Endothelial cell of umbilical vein (primary cell): ENCODE measurements around the gene THAP3. TPM values are rescaled to one million over a fixed set of nuclear protein-coding genes. Genes with fewer than 3 reads are reported as not detected.

Source experiments
- BruUV-seq: library from RNA; stranded (reverse); fragments of 400-500 nt; replicated peaks from 2 replicates; lab custom pipeline; 2021; lab: Mats Ljungman, UMichigan
- CTCF ChIA-PET: fragments of 300-600, 350-600 bp; sonication (Branson Sonifier 250); formaldehyde crosslinking; loops from one replicate; lab custom pipeline; 2021; ENCODE audit warnings: antibody characterized with exemption, inconsistent platforms; lab: Charles Lee
- POLR2A ChIA-PET: fragments of 300-600, 350-600 bp; sonication (Branson Sonifier 250); formaldehyde crosslinking; loops from one replicate; lab custom pipeline; 2021; ENCODE audit warnings: antibody characterized with exemption, inconsistent platforms; lab: Charles Lee
- DNase-seq: peaks from one replicate; pipeline ENCODE4 v3.0.0-alpha.2; 2011; ENCODE audit warnings: low read depth, low spot score
- FAIRE-seq: peaks from 2 replicates; lab custom pipeline; 2011; peaks lifted over from hg19 to GRCh38; lab: Jason Lieb, UNC
- H2AFZ ChIP-seq: 2 replicates; pipeline ENCODE4 v1.6.0; 2012; ENCODE audit warnings: low read depth, low read length, control low read depth, inconsistent platforms
- H3K27ac ChIP-seq: 2 replicates; pipeline ENCODE4 v1.5.1; 2011; ENCODE audit warnings: low read depth, mild to moderate bottlenecking, control low read depth, low read length, moderate library complexity; ENCODE audit not compliant: insufficient read depth
- H3K27me3 ChIP-seq, 2 experiments: 2 replicates each; pipeline versions ENCODE4 v1.6.0 to v1.6.1; 2011; ENCODE audit warnings: low read length in 2 of 2, mixed read lengths in 1 of 2; ENCODE audit not compliant: control insufficient read depth in 2 of 2, insufficient read depth in 2 of 2
- H3K36me3 ChIP-seq, 2 experiments: 2 replicates in 1 of 2; 3 replicates in 1 of 2; pipeline ENCODE4 v1.5.1; 2011; ENCODE audit warnings: low read length in 2 of 2, mild to moderate bottlenecking in 1 of 2, moderate library complexity in 1 of 2; ENCODE audit not compliant: control insufficient read depth in 2 of 2, insufficient read depth in 2 of 2; ENCODE audit errors: extremely low read depth in 1 of 2
- H3K4me1 ChIP-seq: 3 replicates; pipeline ENCODE4 v1.5.1; 2011; ENCODE audit warnings: mild to moderate bottlenecking, low read length; ENCODE audit not compliant: control insufficient read depth, insufficient read depth; ENCODE audit errors: extremely low read depth
- H3K4me2 ChIP-seq: 2 replicates; pipeline ENCODE4 v1.6.1; 2011; ENCODE audit warnings: low read length, control low read depth, mixed read lengths; ENCODE audit not compliant: insufficient read depth
- H3K4me3 ChIP-seq, 3 experiments: fragments of 200-600 bp in 1 of 3; sonication (generic), shearing (Covaris generic) in 1 of 3; replicated peaks in 1 of 3; 2 replicates each; pipeline ENCODE4 v1.5.1; 2011 to 2016; ENCODE audit warnings: control low read depth in 3 of 3, low read length in 3 of 3, mild to moderate bottlenecking in 2 of 3, inconsistent platforms in 1 of 3, low read depth in 1 of 3, moderate library complexity in 1 of 3; ENCODE audit not compliant: insufficient read depth in 1 of 3
- H3K79me2 ChIP-seq: 2 replicates; pipeline ENCODE4 v1.6.0; 2012; ENCODE audit warnings: low read length, inconsistent platforms; ENCODE audit not compliant: control insufficient read depth, insufficient read depth
- H3K9ac ChIP-seq: replicated peaks from 2 replicates; pipeline ENCODE3; 2011; ENCODE audit warnings: low read length, control low read depth; ENCODE audit not compliant: insufficient read depth; ENCODE audit errors: extremely low read depth
- H3K9me1 ChIP-seq: replicated peaks from 3 replicates; pipeline ENCODE4 v1.6.0; 2011; ENCODE audit warnings: mild to moderate bottlenecking, low read length; ENCODE audit not compliant: control insufficient read depth, insufficient read depth; ENCODE audit errors: extremely low read depth
- H3K9me3 ChIP-seq: replicated peaks from 2 replicates; pipeline ENCODE4 v1.5.1; 2012; ENCODE audit warnings: low read length, inconsistent platforms; ENCODE audit not compliant: control insufficient read depth, insufficient read depth
- H4K20me1 ChIP-seq: replicated peaks from 2 replicates; pipeline ENCODE3; 2011; ENCODE audit warnings: mild to moderate bottlenecking, low read length; ENCODE audit not compliant: control insufficient read depth, insufficient read depth; ENCODE audit errors: extremely low read depth
- EZH2 ChIP-seq: IDR thresholded peaks from 2 replicates; pipeline ENCODE4 v1.6.1; 2012; ENCODE audit warnings: borderline replicate concordance, low read depth, mild to moderate bottlenecking, moderate library complexity, low read length, inconsistent platforms; ENCODE audit not compliant: severe bottlenecking
- FOS ChIP-seq: IDR thresholded peaks from 2 replicates; pipeline ENCODE4 v1.6.1; 2011; ENCODE audit warnings: mild to moderate bottlenecking, low read length, moderate library complexity, borderline replicate concordance; ENCODE audit not compliant: insufficient read depth
- GATA2 ChIP-seq: IDR thresholded peaks from 2 replicates; pipeline ENCODE4 v1.7.0; 2011; ENCODE audit warnings: low read depth, mild to moderate bottlenecking, moderate library complexity, mixed read lengths, low read length; ENCODE audit not compliant: insufficient read length, insufficient read depth
- JUN ChIP-seq: IDR thresholded peaks from 2 replicates; pipeline ENCODE4 v1.6.1; 2011; ENCODE audit warnings: borderline replicate concordance, low read depth; ENCODE audit not compliant: insufficient read length, insufficient read depth
- MAX ChIP-seq: IDR thresholded peaks from 2 replicates; pipeline ENCODE4 v1.6.1; 2011; ENCODE audit not compliant: insufficient read depth, insufficient read length
- POLR2A ChIP-seq: IDR thresholded peaks from 2 replicates; pipeline ENCODE4 v1.6.1; 2012; ENCODE audit warnings: low read depth, mild to moderate bottlenecking, control low read depth, low read length
- POLR2AphosphoS5 ChIP-seq: IDR thresholded peaks from 2 replicates; pipeline ENCODE4 v1.6.1; 2012; ENCODE audit warnings: low read depth, mild to moderate bottlenecking, control low read depth, low read length, moderate library complexity; ENCODE audit not compliant: insufficient read depth
- dilution Hi-C: fragments of 300-500 bp; cut with MboI; formaldehyde crosslinking; loops from one replicate; pipeline ENCODE4 v1.15.0; 2019; ENCODE audit warnings: low sequenced_read_pairs; ENCODE audit not compliant: extremely low pct_ligation_motif_present
- intact Hi-C: fragments of 100-400 bp; cut with micrococcal nuclease; formaldehyde crosslinking; loops from one replicate; pipeline ENCODE4 v1.10.0; 2022
- polyA plus RNA-seq, 4 experiments: library from polyadenylated mRNA; depleted of rRNA in 3 of 4; stranded (reverse) in 3 of 4; unstranded in 1 of 4; fragments of >200 nt; gene quantifications; 2 replicates each; pipeline versions ENCODE4 v1.2.1 to v1.2.3, GENCODE V29; 2011 to 2012; ENCODE audit warnings: missing spikeins in 1 of 4
- total RNA-seq: library from RNA; stranded (reverse); gene quantifications from 2 replicates; pipeline ENCODE4 v1.2.3, GENCODE V29; 2021
- TF ChIP-seq, protein P1 (sequence below), 2 donors: IDR thresholded peaks; 1 replicate in 1 of 2; 2 replicates in 1 of 2; pipeline ENCODE4 v1.5.1; 2011; ENCODE audit warnings: low read length in 2 of 2, mild to moderate bottlenecking in 2 of 2, moderate library complexity in 2 of 2, control low read depth in 1 of 2, inconsistent platforms in 1 of 2, low read depth in 1 of 2; ENCODE audit not compliant: insufficient read depth in 1 of 2; ENCODE audit errors: extremely low read depth in 1 of 2

Gene THAP3
- total and polyA plus RNA-seq, 2 donors (not counting 3 experiments of a cell fraction or from before 2014, with no cell fraction given): 11.3 to 16.7 TPM

- Histone ChIP-seq H4K20me1 (no peaks in the 10 kb centered on the region), H3K79me2 (peaks cover 21% of the 10 kb centered on the region), H3K4me1 (peaks cover 4% of the 10 kb centered on the region), H3K27me3 (no peaks in the 10 kb centered on the region), H3K9ac (no peak overlapping the region), H3K9me3 (no peaks in the 10 kb centered on the region), H3K4me3 (no peak overlapping the region), H3K4me2 (no peak overlapping the region), H3K27ac (no peak overlapping the region), H2AFZ (no peak overlapping the region), H3K36me3 (peaks cover 9 to 26% of the 10 kb centered on the region in 2 experiments), H3K9me1 (no peaks in the 10 kb centered on the region)
- intact Hi-C loops (loop anchor here (5.0 kb wide), 1 partner anchor 141 kb away; no protein-coding TSS in a partner anchor), dilution Hi-C loops (no loop called here)
- CTCF ChIA-PET: no interaction called here
- DNase-seq (no peak), FAIRE-seq (no peak)
- POLR2A ChIA-PET: no interaction called here
- no TSS peak for BruUV-seq
- TF ChIP-seq POLR2AphosphoS5 (no peak), EZH2 (no peak), FOS (no peak), JUN (no peak), POLR2A (no peak), GATA2 (no peak), MAX (no peak)
- TF ChIP-seq, protein P1, sequence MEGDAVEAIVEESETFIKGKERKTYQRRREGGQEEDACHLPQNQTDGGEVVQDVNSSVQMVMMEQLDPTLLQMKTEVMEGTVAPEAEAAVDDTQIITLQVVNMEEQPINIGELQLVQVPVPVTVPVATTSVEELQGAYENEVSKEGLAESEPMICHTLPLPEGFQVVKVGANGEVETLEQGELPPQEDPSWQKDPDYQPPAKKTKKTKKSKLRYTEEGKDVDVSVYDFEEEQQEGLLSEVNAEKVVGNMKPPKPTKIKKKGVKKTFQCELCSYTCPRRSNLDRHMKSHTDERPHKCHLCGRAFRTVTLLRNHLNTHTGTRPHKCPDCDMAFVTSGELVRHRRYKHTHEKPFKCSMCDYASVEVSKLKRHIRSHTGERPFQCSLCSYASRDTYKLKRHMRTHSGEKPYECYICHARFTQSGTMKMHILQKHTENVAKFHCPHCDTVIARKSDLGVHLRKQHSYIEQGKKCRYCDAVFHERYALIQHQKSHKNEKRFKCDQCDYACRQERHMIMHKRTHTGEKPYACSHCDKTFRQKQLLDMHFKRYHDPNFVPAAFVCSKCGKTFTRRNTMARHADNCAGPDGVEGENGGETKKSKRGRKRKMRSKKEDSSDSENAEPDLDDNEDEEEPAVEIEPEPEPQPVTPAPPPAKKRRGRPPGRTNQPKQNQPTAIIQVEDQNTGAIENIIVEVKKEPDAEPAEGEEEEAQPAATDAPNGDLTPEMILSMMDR (IDR thresholded peaks at IDR 0.05; ENCODE audit: extremely low read depth in 1 of 2, insufficient read depth in 1 of 2, low read depth in 1 of 2, low read length in 2 of 2): no peak
These were observed 3.3 kb downstream of the THAP3 start for GRCh38 chr1:6627841-6628545.
